GM10266 (cell line): ENCODE data around the gene ADAMTSL2.

Source experiments
- DNase-seq: peaks from one replicate; pipeline ENCODE4 v3.0.0; 2012; ENCODE audit errors: extremely low spot score
- TF ChIP-seq, protein P1 (sequence below): IDR thresholded peaks from 2 replicates; pipeline ENCODE4 v1.5.1; 2012; ENCODE audit warnings: mild to moderate bottlenecking, low read depth; ENCODE audit not compliant: control insufficient read depth, insufficient read depth; ENCODE audit errors: missing control alignments

Gene ADAMTSL2

DNA sequence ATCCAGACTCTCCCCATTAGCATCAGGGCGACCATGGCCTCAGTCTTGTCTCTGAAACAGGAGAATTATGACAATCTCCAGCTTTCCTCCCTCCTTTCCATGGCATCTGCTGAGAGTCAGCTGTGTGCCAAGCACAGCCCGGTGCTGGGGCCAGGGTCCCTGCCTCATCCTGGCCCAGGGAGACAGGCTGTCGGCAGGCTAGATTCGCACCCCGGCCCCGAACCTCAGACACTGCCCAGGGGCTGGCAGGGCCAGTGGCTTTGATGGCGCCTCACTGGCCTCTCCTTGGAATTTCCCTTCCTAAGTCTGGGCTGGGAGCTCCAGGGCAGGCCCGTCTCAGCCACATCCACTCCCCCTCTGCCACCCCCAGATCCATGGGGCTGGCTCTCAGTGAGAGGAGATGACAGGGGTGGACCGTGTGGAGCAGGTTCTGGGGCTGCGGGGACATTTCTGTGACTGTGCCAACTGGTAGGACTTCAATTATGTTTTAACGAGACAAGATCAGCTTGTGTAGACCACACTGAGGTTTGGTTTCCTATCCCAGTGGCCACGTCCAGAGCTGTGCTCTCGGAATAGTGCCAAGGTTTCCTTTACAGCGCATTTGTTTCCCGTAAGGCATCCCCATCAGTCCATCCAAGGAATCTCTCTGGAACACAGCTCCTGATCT lies 59.2 kb downstream of the ADAMTSL2 start:
- no peak for DNase-seq
- TF ChIP-seq, protein P1, sequence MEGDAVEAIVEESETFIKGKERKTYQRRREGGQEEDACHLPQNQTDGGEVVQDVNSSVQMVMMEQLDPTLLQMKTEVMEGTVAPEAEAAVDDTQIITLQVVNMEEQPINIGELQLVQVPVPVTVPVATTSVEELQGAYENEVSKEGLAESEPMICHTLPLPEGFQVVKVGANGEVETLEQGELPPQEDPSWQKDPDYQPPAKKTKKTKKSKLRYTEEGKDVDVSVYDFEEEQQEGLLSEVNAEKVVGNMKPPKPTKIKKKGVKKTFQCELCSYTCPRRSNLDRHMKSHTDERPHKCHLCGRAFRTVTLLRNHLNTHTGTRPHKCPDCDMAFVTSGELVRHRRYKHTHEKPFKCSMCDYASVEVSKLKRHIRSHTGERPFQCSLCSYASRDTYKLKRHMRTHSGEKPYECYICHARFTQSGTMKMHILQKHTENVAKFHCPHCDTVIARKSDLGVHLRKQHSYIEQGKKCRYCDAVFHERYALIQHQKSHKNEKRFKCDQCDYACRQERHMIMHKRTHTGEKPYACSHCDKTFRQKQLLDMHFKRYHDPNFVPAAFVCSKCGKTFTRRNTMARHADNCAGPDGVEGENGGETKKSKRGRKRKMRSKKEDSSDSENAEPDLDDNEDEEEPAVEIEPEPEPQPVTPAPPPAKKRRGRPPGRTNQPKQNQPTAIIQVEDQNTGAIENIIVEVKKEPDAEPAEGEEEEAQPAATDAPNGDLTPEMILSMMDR = no peak

DNA sequence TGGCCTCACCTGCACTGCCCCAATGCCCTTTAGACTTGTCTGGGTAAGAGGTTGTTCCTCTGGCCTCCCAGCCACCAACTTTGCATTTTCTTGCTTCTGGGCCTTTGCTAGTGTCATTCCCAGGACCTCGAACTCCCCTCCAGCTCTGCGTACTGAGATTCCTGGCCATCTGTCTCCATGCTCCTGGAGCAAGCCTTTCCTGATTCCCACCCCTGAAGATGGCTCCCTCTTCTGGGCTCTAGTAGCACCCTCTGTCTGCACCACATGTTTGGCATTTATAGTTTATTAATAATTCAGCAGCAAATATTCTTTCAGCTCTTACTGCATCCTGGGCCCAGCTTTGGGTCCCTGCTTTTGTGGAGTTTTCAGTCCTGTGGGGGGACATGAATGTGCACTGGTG lies 59.8 kb downstream of the ADAMTSL2 start:
- TF ChIP-seq, protein P1 = no peak
- no peak for DNase-seq

DNA sequence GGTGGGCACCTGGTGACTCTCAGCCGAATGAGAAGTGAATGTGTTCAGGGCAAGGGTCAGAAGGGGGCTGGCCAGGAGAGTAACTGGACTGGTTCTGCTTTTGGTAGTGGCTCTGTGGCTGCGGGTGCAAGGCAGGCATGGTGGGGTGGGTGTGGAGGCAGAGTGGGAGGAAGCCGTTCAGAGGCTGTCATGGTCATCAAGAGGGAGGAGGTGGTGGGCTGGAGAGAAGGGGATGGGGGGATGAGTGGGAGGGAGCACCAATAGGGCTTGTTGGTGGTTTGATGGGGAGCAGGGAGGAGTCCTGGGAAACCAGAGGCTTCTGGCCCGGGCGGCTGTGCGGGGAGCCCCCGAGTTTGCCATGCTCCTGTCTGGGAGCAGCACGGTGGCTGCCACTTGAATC lies 61.4 kb downstream of the ADAMTSL2 start:
- DNase-seq = no peak
- TF ChIP-seq, protein P1 = no peak

DNA sequence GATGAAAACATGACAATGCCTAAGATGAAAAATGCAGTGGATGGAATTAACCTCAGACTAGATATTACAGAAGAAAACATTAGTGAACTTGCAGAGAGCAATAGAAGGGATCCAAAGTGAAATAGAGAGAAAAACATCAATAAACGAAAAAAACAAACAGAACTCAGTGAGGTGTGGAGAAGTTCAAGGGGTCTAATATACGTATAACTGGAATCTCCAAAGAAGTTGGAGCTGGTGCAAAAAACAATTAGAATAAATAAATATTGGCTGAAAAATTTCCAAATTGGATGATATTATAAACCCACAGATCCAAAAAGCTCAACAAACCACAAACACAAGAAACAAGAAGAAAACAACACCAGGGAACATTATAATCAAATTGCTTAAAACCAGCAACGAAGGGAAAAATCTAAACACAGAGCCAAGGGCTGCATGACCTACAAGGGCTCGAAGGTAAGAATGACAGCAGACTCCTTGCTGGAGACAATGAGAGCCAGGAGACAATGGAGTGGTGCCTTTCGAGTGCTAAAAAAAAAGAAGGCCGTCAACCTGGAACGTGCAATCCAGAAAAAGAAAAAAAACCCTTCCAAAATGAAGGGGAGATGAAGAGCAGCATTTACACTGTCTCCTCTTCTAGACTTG lies 62.9 kb downstream of the ADAMTSL2 start:
- DNase-seq = no peak
- TF ChIP-seq, protein P1 = no peak

DNA sequence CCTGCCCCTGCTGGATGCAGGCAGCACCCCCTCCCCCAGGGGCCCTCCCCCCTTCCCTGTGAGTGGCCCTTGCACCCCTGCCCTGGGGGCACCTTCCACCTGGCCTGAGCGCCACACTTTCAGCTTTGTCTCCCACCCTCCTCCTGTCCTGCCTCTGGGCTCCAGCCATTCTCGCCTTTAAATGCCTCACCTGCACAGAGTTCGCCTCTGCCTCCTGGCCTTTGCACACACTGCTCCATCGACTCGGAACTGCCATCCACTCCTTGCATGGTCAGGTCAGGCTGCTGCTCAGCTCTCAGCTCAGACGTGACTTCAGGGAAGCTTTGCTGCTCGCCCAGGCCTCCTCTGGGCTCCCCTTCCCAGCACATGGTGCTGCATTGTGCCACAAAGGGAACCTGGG lies 64.5 kb downstream of the ADAMTSL2 start:
- no peak for DNase-seq
- TF ChIP-seq, protein P1 = no peak

DNA sequence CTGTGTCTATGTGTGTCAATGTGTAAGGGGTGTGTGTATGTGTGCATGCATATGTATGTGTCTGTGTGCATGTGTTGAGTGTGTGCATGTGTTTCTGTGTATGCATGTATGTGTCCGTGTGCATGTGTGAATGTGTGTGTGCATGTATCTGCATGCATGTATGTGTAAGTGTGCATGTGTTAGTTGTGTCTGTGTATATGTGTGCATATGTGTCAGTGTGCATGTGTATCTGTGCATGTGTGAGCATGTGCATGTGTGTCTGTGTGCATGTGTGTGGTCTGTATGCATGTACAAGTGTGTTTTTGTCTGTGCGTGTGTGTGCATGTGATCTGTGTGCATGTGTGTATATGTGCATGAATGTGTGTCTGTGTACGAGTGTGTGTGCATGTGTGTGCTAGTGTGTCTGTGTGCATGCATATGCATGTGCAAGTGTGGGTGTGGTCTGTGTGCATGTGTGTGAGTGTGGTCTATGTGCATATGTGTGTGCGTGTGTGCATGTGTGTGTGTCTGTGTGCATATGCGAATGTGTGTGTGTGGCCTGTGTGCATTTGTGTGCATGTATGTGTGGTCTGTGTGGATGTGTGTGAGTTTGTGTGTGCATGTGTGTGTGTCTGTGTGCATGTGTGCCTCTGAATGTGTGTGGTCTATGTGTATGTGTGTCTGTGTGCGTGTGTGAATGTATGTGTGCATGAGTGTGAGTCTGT lies 65.1 kb downstream of the ADAMTSL2 start:
- DNase-seq = no peak
- TF ChIP-seq, protein P1 = no peak

DNA sequence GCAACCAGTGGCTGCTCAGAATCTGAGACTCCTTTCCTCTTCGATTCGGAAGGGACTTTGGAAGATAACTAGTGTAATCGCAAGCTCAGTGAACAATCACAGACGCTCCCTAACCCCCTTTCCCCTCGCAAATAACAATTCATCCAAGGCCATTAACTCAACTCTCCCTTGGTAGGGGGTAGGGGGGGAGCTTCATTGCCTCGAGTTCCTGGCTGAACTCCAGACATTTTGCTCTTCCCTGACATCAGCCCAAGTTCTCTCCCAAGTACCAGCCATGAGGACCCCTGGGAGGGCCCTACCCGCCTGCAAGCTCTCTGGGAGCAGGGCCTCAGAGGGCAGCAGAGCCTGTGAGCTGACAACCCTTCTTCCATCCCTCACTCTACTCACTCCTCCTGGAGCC lies 66.2 kb downstream of the ADAMTSL2 start:
- TF ChIP-seq, protein P1 = no peak
- DNase-seq = no peak
